Measurements from ENCODE around the gene CLCN2. TPM values are rescaled to one million over a fixed set of nuclear protein-coding genes. Genes with fewer than 3 reads are reported as not detected.

CLCN2 gene
- total and polyA plus RNA-seq, 2 experiments from 2014 or later, result 11.9 to 12.3 TPM

DNA sequence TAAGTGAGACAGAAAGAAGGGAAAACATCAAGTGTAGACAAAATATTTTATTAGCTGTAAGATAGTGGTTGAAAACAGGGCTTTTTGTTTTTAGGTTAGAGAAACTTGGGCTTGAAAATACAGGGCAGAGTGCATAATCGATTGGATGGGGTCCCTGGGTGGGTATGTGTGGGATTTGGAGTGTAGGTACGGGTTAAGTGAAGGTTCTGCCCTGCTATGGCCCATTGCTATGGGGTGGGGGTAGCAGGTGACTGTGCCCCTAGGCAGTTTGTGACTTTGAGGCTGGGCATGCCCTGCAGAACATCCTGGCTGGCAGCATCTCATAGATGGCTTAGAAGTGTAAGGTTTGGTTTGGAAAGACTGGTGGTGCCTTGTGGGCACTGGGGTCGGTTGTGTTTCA, 27.7 kb downstream of the CLCN2 start:
- no peak for DNase-seq (ENCODE audit: low spot score)
- H3K4me1 ChIP-seq (ENCODE audit: insufficient read depth), result peaks cover 12% of the 10 kb centered on the region
- no peaks in the 10 kb centered on the region for H3K36me3 ChIP-seq (replicated peaks; ENCODE audit: insufficient read depth, low read depth)
- peak overlapping the region; percentile 100 for H3K27ac ChIP-seq
- peaks cover 25% of the 10 kb centered on the region for H3K79me2 ChIP-seq
- H3K9me3 ChIP-seq (ENCODE audit: low read depth), result no peaks in the 10 kb centered on the region
- H3K4me2 ChIP-seq, result no peak overlapping the region
- H2AFZ ChIP-seq, result no peak overlapping the region
- H3K4me3 ChIP-seq, result no peak overlapping the region
- 84% methylated on average over 3 of the region's 3 CpGs for WGBS (ENCODE audit: low lambda C conversion rate, missing lambda C conversion rate)
- TF ChIP-seq, protein P1, sequence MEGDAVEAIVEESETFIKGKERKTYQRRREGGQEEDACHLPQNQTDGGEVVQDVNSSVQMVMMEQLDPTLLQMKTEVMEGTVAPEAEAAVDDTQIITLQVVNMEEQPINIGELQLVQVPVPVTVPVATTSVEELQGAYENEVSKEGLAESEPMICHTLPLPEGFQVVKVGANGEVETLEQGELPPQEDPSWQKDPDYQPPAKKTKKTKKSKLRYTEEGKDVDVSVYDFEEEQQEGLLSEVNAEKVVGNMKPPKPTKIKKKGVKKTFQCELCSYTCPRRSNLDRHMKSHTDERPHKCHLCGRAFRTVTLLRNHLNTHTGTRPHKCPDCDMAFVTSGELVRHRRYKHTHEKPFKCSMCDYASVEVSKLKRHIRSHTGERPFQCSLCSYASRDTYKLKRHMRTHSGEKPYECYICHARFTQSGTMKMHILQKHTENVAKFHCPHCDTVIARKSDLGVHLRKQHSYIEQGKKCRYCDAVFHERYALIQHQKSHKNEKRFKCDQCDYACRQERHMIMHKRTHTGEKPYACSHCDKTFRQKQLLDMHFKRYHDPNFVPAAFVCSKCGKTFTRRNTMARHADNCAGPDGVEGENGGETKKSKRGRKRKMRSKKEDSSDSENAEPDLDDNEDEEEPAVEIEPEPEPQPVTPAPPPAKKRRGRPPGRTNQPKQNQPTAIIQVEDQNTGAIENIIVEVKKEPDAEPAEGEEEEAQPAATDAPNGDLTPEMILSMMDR (IDR thresholded peaks at IDR 0.05; ENCODE audit: poor library complexity), result no peak
- TF ChIP-seq EZH2phosphoT487 (IDR thresholded peaks at IDR 0.05; ENCODE audit: low read depth, severe bottlenecking, unreplicated experiment) (no peak), EZH2 (IDR thresholded peaks at IDR 0.05; ENCODE audit: borderline replicate concordance) (no peak)
- no peaks in the 10 kb centered on the region for H3K27me3 ChIP-seq
- H3K9me2 ChIP-seq (replicated peaks; ENCODE audit: insufficient read depth), result no peaks in the 10 kb centered on the region
- H4K20me1 ChIP-seq (ENCODE audit: insufficient read depth, poor library complexity, severe bottlenecking), result peaks cover 31% of the 10 kb centered on the region

DNA sequence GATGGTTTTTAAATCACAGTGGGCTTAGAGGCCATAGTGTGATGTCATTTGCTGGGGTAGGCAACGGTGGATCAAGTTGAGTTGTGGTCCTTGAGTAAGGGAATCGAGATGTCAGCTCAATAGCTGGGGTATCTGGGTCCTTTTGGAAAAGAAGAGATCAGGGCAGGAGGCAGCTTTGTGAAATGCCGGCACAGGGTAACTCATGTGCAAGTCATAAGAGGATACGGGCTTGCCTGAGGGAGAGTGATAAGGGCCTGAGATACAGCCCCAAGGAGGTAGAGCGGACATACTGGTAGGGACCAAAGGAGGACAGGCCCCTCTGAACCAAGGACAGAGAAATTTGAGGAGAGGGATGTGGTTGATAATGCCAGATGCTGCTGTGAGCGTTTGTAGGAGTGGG, 28.2 kb downstream of the CLCN2 start:
- no peaks in the 10 kb centered on the region for H3K9me2 ChIP-seq (replicated peaks; ENCODE audit: insufficient read depth)
- H3K4me3 ChIP-seq, result no peak overlapping the region
- H3K79me2 ChIP-seq, result peaks cover 25% of the 10 kb centered on the region
- H2AFZ ChIP-seq, result no peak overlapping the region
- TF ChIP-seq, protein P1 (IDR thresholded peaks at IDR 0.05; ENCODE audit: poor library complexity), result no peak
- TF ChIP-seq EZH2phosphoT487 (IDR thresholded peaks at IDR 0.05; ENCODE audit: low read depth, severe bottlenecking, unreplicated experiment), result no peak
- no peak for TF ChIP-seq EZH2 (IDR thresholded peaks at IDR 0.05; ENCODE audit: borderline replicate concordance)
- no peaks in the 10 kb centered on the region for H3K9me3 ChIP-seq (ENCODE audit: low read depth)
- H3K27ac ChIP-seq, result peak overlapping the region; percentile 100
- H3K36me3 ChIP-seq (replicated peaks; ENCODE audit: insufficient read depth, low read depth), result no peaks in the 10 kb centered on the region
- 95% methylated on average over 6 of the region's 6 CpGs for WGBS (ENCODE audit: low lambda C conversion rate, missing lambda C conversion rate)
- H3K4me1 ChIP-seq (ENCODE audit: insufficient read depth), result peaks cover 12% of the 10 kb centered on the region
- no peak for DNase-seq (ENCODE audit: low spot score)
- no peaks in the 10 kb centered on the region for H3K27me3 ChIP-seq
- H3K4me2 ChIP-seq, result no peak overlapping the region
- peaks cover 31% of the 10 kb centered on the region for H4K20me1 ChIP-seq (ENCODE audit: insufficient read depth, poor library complexity, severe bottlenecking)

DNA sequence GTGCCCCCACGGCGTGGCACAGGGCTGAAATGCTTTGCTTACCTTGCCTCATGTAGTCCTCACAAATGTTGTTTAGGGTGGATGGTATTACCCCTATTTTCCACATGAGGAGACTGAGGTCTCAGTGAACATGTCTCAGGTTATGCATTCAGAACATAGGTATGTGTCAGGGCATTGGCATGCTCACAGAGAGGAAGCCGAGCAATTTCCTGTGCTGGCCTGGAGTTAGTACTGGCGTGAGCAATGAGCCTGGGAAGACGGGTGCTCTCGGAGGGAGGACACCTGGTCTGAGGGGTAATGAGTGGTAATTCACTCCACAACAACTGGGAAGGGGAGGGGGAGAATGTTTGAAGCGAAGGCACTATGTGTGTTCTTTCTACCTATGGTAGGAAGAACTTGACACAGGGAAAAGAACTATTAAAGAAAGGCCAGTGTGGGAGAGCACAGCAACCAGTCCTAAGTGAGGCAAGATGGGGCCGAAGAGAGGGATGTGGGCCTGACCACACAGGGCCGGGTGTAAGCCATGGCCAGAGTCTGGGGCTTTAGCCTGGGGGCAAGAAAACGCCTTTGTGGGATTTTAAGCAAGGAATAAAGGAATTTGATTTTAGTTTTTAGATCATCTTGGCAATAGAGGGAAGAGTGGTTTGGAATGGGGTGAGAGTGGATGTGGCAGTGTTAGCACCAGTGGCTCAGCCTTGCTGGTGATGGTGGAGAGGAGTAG, 28.9 kb downstream of the CLCN2 start:
- peaks cover 11% of the 10 kb centered on the region for H3K4me1 ChIP-seq (ENCODE audit: insufficient read depth)
- H3K9me2 ChIP-seq (replicated peaks; ENCODE audit: insufficient read depth), result no peaks in the 10 kb centered on the region
- H3K4me3 ChIP-seq, result no peak overlapping the region
- H3K9me3 ChIP-seq (ENCODE audit: low read depth), result no peaks in the 10 kb centered on the region
- H4K20me1 ChIP-seq (ENCODE audit: insufficient read depth, poor library complexity, severe bottlenecking), result peaks cover 31% of the 10 kb centered on the region
- WGBS (ENCODE audit: low lambda C conversion rate, missing lambda C conversion rate), result 82% methylated on average over 10 of the region's 10 CpGs
- DNase-seq (ENCODE audit: low spot score), result no peak
- no peaks in the 10 kb centered on the region for H3K27me3 ChIP-seq
- H3K36me3 ChIP-seq (replicated peaks; ENCODE audit: insufficient read depth, low read depth), result no peaks in the 10 kb centered on the region
- H2AFZ ChIP-seq, result no peak overlapping the region
- peak overlapping the region; percentile 100 for H3K27ac ChIP-seq
- peaks cover 19% of the 10 kb centered on the region for H3K79me2 ChIP-seq
- TF ChIP-seq EZH2 (IDR thresholded peaks at IDR 0.05; ENCODE audit: borderline replicate concordance), result no peak
- TF ChIP-seq, protein P1 (IDR thresholded peaks at IDR 0.05; ENCODE audit: poor library complexity), result no peak
- no peak for TF ChIP-seq EZH2phosphoT487 (IDR thresholded peaks at IDR 0.05; ENCODE audit: low read depth, severe bottlenecking, unreplicated experiment)
- H3K4me2 ChIP-seq, result no peak overlapping the region
